GM12874 (cell line): ENCODE results near the gene CCDC171.

Experiments used
- CTCF ChIP-seq: IDR thresholded peaks from 2 replicates; pipeline ENCODE4 v1.5.1; 2011; ENCODE audit warnings: low read depth, mild to moderate bottlenecking, control low read depth, low read length, moderate library complexity; ENCODE audit not compliant: insufficient read depth

The CCDC171 gene

GRCh38 chr9:15714746-15715145 is 161.9 kb downstream of the CCDC171 start:
- no peak for TF ChIP-seq CTCF

- TF ChIP-seq CTCF = no peak
Observed at GRCh38 chr9:15717290-15717967, 164.6 kb downstream of the CCDC171 start.

- no peak for TF ChIP-seq CTCF
Observed at GRCh38 chr9:15718423-15718822, 165.6 kb downstream of the CCDC171 start.

- no peak for TF ChIP-seq CTCF
Observed at GRCh38 chr9:15720861-15721260, 168.0 kb downstream of the CCDC171 start.

- TF ChIP-seq CTCF = no peak
Observed at GRCh38 chr9:15722888-15723287, 170.0 kb downstream of the CCDC171 start.

- TF ChIP-seq CTCF = no peak
Observed at GRCh38 chr9:15724016-15724415, 171.2 kb downstream of the CCDC171 start.

GRCh38 chr9:15724612-15725011 is 171.8 kb downstream of the CCDC171 start:
- no peak for TF ChIP-seq CTCF
